WI38 (cell line): Measurements from ENCODE around the gene ZNF571.

Source experiments
- H3K4me3 ChIP-seq: 2 replicates; pipeline ENCODE4 v1.5.1; 2011; ENCODE audit warnings: low read depth, mild to moderate bottlenecking, control low read depth, low read length
- TF ChIP-seq, protein P1 (sequence below): IDR thresholded peaks from 2 replicates; pipeline ENCODE4 v1.5.1; 2012; ENCODE audit warnings: low read depth, mild to moderate bottlenecking, control low read depth, low read length

Gene ZNF571

GRCh38 chr19:37594304-37594981 is at the start of gene ZNF571, which contains the start of gene ZNF540:
TSS of gene ZNF571 (minus strand) at chr19:37594792. CDS start at chr19:37586676, 8,116 bp downstream.
TSS of gene ZNF540 (plus strand) at chr19:37594876. CDS start at chr19:37598448, 3,572 bp downstream.
- TF ChIP-seq, protein P1, sequence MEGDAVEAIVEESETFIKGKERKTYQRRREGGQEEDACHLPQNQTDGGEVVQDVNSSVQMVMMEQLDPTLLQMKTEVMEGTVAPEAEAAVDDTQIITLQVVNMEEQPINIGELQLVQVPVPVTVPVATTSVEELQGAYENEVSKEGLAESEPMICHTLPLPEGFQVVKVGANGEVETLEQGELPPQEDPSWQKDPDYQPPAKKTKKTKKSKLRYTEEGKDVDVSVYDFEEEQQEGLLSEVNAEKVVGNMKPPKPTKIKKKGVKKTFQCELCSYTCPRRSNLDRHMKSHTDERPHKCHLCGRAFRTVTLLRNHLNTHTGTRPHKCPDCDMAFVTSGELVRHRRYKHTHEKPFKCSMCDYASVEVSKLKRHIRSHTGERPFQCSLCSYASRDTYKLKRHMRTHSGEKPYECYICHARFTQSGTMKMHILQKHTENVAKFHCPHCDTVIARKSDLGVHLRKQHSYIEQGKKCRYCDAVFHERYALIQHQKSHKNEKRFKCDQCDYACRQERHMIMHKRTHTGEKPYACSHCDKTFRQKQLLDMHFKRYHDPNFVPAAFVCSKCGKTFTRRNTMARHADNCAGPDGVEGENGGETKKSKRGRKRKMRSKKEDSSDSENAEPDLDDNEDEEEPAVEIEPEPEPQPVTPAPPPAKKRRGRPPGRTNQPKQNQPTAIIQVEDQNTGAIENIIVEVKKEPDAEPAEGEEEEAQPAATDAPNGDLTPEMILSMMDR = no peak
- peak within 1 kb of the TSS; percentile 90 for H3K4me3 ChIP-seq

DNA sequence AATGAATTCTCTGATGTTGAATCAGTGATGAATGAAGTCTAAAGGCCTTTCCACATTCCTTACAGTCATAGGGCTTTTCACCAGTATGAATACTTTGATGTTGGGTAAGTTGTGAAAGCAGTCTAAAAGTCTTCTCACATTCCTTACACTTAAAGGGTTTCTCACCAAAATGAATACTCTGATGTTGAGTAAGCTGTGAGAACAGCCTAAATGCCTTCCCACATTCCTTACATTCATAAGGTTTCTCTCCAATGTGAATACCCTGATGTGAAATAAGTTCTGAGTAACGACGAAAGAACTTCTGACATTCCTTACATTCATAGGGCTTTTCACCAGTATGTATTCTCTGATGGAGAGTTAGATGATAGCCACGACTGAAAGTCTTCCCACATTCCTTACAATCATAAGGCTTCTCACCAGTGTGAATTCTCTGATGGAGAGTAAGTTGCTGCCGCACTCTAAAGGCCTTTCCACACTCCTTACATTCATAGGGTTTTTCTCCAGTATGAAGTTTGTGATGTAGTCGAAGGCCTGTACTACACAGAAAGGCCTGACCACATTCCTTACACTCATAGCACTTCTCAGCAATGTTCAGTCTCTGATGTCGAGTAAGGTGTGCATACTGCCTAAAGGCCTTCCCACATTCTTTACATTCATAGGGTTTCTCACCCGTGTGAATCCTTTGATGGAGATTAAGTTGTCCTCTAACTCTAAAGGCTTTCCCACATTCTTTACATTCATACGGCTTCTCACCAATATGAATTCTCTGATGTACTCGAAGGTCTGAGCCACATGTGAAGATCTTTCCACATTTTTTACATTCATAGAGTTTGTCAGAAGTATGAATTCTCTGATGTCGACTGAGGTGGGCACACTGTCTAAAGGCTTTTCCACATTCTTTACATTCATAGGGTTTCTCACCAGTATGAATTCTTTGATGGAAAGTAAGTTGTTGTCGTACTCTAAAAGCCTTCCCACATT is 40.8 kb upstream of the ZNF571 start:
- H3K4me3 ChIP-seq = no peak overlapping the region
- TF ChIP-seq, protein P1 = no peak

DNA sequence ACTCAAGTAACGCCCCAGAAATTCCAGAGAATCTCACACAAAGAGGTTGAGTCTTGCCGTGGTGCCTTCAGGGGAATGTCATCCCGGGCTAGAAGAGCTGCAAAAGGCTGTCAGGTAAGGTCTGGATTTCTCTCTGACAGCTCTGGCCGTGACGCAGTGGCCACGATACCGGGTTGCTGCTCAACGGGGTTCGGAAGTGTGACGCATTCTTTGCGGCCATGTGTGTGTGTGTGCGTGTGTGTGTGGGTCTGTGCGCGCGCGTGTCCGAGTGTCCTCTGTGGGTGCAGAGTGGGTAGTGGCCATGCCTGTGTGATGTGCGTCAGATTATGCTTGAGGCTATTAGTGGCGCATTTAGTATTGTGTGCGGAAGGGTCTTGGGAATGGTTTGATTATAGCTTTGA is 390 bp upstream of the ZNF571 start:
- peak overlapping the region; percentile 90 for H3K4me3 ChIP-seq
- TF ChIP-seq, protein P1 = no peak

DNA sequence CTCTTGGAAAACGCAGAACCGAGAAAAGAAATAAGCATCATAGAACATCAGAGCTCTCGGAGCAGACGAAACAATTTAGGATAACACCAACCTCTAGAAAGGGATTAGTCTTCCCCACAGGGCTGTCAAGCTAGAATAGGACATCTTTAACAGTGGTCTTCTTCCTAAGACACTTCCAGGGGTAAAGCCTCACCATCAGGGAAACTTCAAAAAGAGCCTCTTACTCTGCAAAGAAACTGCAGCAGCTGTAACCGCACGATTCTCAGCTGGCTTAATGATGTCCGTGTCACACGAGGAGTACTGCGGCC is 642 bp downstream of the ZNF571 start:
- peak overlapping the region; percentile 90 for H3K4me3 ChIP-seq
- TF ChIP-seq, protein P1 = no peak

GRCh38 chr19:37583340-37583739 is 11.3 kb downstream of the ZNF571 start:
- TF ChIP-seq, protein P1 = no peak
- no peak overlapping the region for H3K4me3 ChIP-seq

GRCh38 chr19:37572203-37572602 is 22.4 kb downstream of the ZNF571 start:
- TF ChIP-seq, protein P1 = no peak
- no peak overlapping the region for H3K4me3 ChIP-seq

GRCh38 chr19:37565370-37565669 is 29.3 kb downstream of the ZNF571 start:
- TF ChIP-seq, protein P1 = no peak
- H3K4me3 ChIP-seq = no peak overlapping the region
